ENCODE data around the gene CYREN.

DNA sequence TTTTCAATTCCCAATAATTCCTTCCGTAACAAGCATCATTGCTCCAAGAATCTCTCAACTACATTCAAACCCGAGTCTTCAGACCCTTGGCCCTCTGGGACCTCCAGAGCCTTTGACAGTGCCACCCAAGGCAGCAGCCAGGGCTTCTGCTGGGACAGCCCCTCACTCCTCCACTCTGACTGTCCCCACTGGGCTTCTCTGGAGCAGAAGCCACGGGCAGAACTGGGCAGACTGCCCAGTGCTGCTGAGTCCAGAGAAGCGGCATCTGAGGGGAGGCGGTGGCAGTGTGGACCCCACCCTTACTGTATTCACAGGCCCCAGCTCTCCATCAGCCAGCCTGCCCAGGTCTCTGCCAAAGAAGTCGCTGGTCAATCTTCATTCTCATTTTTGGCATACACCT lies 8.8 kb downstream of the CYREN start:
- TF ChIP-seq EZH2phosphoT487 (IDR thresholded peaks at IDR 0.05; ENCODE audit: unreplicated experiment) (no peak), POLR2AphosphoS5 (IDR thresholded peaks at IDR 0.05; ENCODE audit: low read depth) (no peak), JUNB (IDR thresholded peaks at IDR 0.05; ENCODE audit: unreplicated experiment) (no peak), EZH2 (IDR thresholded peaks at IDR 0.05; ENCODE audit: low read depth, unreplicated experiment) (no peak), NANOG (IDR thresholded peaks at IDR 0.05; ENCODE audit: borderline replicate concordance) (no peak), ZNF331 (CRISPR knock-in tag; IDR thresholded peaks at IDR 0.05; ENCODE audit: low read depth) (no peak)
- TF ChIP-seq, protein P1, sequence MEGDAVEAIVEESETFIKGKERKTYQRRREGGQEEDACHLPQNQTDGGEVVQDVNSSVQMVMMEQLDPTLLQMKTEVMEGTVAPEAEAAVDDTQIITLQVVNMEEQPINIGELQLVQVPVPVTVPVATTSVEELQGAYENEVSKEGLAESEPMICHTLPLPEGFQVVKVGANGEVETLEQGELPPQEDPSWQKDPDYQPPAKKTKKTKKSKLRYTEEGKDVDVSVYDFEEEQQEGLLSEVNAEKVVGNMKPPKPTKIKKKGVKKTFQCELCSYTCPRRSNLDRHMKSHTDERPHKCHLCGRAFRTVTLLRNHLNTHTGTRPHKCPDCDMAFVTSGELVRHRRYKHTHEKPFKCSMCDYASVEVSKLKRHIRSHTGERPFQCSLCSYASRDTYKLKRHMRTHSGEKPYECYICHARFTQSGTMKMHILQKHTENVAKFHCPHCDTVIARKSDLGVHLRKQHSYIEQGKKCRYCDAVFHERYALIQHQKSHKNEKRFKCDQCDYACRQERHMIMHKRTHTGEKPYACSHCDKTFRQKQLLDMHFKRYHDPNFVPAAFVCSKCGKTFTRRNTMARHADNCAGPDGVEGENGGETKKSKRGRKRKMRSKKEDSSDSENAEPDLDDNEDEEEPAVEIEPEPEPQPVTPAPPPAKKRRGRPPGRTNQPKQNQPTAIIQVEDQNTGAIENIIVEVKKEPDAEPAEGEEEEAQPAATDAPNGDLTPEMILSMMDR (conservative IDR thresholded peaks at IDR 0.05; ENCODE audit: low read depth in 2 of 2), result no peak
- TF ChIP-seq, protein P2, sequence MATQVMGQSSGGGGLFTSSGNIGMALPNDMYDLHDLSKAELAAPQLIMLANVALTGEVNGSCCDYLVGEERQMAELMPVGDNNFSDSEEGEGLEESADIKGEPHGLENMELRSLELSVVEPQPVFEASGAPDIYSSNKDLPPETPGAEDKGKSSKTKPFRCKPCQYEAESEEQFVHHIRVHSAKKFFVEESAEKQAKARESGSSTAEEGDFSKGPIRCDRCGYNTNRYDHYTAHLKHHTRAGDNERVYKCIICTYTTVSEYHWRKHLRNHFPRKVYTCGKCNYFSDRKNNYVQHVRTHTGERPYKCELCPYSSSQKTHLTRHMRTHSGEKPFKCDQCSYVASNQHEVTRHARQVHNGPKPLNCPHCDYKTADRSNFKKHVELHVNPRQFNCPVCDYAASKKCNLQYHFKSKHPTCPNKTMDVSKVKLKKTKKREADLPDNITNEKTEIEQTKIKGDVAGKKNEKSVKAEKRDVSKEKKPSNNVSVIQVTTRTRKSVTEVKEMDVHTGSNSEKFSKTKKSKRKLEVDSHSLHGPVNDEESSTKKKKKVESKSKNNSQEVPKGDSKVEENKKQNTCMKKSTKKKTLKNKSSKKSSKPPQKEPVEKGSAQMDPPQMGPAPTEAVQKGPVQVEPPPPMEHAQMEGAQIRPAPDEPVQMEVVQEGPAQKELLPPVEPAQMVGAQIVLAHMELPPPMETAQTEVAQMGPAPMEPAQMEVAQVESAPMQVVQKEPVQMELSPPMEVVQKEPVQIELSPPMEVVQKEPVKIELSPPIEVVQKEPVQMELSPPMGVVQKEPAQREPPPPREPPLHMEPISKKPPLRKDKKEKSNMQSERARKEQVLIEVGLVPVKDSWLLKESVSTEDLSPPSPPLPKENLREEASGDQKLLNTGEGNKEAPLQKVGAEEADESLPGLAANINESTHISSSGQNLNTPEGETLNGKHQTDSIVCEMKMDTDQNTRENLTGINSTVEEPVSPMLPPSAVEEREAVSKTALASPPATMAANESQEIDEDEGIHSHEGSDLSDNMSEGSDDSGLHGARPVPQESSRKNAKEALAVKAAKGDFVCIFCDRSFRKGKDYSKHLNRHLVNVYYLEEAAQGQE (IDR thresholded peaks at IDR 0.05; ENCODE audit: unreplicated experiment), result no peak
